HG02571 (cell line): ENCODE results near the gene ATXN7L1.
"Not testable (repeated sequence)": the region's sequence is repeated elsewhere in the genome, so short reads cannot be mapped to it uniquely, and the experiment has no call there.

ENCODE experiments used
- ATAC-seq: cut with Tn5 transposase; IDR thresholded peaks from one replicate; pipeline ENCODE4 v1.9.1; 2021; ENCODE audit warnings: mild to moderate bottlenecking, moderate library complexity; ENCODE audit not compliant: unreplicated experiment

Gene ATXN7L1

DNA sequence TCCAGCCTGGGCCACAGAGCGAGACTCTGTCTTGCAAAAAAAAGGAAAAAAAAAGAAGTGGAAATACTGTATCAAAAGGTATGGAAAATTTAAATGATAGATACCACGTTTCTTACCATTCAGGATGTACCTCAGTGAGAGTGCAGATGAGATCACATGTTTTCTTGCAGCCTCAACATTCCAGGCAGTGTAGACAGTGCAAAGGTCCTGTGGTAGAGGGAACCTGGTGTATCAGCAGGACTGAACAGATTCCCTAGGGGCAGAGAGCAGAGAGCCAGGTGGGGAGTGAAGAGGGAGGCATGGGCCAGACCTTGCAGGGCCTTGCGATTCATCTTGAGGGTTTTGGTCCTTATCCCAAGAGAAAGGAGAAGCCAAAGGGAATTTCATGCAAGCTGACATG lies 17.7 kb upstream of the ATXN7L1 start:
- ATAC-seq: no peak

DNA sequence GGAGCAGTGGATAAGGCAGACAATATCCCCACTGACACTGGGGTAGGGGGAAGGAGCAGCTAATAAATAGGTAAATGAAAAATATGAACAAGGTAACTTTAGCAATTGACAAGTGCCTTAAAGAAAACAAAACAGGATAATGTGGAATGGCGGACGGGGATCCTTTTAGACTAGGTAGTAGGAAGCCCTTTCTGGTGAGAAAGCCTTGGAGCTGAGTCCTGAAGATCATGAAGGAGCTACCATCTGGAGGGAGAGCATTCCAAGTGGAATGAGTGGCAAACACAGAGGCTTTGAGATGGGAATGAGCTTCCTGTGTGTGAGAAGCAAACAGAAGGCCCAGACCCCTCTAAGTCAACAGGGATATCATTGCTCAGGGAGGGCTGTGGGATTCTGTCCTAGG lies 16.0 kb upstream of the ATXN7L1 start:
- ATAC-seq: no peak

DNA sequence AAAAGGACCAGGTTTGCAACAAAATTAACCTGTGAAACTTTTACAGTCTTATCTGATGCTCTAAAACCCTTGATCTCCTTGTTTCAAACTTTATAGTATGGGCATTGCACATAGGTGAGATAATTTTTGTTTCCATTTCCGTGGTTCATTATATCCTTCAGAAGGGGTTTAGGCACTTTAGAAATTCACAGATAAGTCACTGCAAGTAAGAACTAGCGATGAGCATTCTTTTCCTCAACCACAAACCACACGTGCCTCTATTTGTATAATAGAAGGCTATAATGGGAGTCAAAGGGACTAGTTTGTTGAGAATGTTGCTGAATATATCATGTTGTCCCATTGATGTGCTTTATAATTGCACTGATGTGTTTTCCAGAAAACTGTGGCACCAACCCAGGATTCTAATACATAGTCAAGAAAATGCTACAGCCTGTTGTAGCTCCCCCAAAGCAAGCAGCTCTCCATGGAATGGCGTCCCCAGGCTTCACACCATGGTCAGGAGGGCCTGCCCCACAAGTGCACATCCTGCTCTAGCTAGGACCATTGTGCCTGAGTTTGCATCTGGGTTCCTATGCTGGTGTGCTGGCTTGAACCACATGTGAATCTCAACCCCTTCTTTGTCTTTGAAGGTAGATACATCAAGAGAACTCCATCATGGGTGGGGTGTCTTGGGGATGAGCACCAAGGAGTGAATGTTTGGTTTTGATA lies 14.0 kb upstream of the ATXN7L1 start:
- ATAC-seq: no peak

DNA sequence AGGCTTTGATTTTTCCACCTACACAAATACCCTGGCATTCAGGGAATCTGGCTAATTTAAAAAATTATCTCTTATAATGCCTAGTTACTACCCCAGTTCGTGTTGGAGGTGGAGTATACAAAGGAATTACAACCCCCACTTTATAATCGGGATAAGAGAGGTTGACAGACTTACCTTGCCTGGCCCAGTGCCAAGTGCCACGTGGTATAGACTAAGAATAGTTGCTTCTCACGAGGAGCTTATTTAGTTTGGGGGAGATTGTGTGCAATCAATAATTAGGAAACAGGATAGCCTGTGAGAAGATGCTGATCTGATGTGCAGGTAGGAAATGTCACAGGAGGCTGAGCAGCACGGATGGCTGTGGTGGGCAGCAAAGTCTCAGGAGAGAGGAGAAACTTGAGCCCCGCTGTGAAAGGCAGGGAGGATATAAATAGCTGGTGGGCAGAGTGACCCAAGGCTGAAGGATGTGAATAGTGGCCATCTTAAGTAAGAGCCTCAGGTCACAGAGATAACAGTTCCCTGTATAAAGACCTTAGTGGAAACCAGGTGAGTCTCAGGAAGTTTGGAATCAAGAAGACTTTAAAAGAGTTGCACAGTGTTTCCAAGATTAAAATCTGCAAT lies 11.3 kb upstream of the ATXN7L1 start:
- no peak for ATAC-seq

DNA sequence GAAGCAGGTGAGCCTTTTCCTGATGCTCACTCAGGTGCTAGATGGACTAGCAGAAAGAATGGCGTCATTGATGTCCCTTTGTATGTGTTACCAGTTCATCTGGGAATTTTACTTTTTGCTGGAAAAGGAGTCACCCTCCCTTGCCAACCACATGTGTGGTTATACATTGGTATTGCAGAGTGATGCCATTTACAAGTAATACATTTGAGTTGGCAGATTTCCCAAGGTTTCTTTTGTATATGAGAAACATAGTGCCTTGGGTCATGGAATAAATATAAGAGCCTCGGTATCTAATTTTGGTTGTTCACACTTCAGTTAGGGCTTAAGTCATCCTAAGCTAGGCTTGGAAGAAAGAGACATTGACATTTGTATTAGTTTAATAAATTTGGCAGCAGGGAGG lies 10.4 kb upstream of the ATXN7L1 start:
- no peak for ATAC-seq

DNA sequence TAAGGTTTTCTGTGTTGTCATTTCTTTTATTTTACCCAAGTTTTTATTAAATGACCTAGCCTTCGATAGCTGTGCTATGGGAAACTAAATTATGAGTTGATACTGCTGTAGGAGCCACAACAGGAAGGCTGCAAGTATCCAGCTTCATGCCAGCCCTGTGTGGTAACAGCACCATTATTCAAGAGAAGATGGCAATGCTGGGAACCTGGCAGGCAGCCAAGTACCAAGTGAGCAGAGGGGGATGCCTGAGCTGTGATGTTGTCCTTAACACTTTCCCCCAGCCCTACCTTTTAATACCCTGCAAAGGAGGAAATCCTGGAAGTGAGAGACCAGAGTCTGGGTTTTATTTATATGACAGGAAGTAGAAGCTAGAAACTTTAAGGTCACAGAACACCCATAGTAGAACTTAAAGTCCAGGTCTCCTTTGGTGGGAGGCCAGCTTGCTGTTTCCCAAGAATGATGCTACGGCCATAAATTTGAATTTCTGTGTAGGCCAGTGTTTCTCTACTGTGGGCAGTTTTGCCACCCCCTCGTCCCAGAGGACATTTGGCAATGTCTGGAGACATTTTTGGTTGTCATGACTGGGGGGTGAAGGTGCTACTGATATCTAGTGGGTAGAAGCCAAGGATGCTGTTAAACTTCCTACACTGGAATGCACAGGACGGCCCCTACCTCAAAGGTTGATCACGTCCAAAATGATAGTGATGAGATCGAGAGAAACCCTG lies 9.2 kb upstream of the ATXN7L1 start:
- no peak for ATAC-seq

DNA sequence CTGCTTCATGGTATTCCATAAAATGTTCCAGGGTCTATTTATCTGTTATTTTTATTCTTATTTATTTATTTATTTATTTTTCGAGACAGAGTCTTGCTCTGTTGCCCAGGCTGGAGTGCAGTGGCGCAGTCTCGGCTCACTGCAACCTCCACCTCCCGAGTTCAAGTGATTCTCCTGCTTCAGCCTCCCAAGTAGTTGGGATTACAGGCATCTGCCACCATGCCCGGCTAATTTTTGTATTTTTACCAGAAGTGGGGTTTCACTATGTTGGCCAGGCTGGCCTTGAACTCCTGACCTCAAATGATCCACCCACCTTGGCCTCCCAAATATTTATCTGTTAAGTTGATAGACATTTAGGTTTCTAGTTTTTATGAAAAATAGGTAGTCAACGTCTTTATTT lies 6.8 kb upstream of the ATXN7L1 start:
- not testable (repeated sequence) for ATAC-seq

DNA sequence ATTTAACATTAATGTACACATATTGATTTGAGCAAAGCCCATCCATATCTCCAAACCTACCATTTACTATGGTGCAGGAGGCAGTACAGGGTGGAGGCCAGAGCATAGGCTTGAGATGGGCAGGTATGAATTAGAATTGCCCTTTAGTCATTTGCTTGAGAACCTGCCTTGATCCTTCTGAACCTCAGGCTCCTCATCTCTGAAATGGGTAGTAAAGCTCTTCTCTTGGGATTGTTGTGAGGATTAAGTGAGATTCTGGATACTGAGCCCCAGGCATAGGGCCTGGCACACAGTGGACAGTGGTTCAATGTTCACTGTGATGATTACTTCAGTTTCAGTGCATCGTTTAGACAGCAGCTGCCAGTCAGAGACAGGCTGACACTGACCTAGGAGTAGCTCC lies 5.0 kb upstream of the ATXN7L1 start:
- no peak for ATAC-seq

DNA sequence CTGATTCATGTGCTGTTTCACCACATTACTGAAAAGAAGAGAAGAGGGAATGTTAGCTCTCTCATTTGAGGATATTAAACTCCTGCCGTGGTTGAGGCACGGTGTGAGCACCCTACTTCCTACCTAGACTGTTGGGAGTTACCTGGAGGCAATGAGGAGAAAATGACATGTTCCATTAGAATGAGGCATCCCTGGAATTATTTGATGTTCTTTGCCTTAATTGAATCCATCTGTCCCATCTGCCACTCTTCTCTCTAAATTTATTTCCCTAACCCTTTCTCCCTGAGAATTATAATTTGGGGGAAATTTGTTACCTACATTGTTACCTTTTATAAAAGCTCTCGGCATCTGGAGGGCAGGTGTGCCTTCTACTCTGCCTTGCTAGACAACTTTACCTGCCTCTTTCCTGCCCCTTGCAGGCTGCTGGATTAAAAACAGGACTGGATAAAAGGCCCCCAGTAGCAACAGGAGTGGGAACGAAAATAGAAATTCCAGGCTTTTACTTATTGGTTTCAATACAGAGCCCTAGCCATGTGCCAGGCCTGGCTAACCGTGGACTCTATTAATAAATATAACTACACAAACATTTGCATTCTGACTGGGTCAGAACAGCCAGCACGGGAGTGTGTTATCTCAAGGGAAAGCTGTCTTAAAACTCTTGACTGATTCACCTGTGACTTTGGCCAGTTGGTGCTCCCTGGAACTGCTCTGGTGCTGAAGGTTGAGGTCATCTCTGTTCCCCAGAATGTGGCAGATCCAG lies 4.4 kb upstream of the ATXN7L1 start:
- ATAC-seq: no peak

DNA sequence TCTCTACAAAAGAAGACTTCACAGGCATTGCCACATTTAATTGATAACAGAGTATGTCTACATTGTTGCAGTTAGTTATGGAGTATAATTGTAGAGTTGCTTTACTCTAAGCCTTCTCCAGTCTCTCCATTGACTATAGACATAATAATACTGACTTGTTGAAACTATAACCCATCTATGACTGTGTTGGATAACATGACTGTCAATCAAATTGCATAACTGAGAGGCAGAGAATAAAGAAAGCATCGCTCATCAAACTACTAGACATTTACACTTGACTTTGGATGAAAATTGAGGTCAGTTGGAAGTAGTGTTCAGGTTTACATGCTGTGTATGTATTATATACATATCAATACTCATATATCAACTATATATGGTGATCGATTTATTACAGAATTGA lies 3.4 kb upstream of the ATXN7L1 start:
- no peak for ATAC-seq

DNA sequence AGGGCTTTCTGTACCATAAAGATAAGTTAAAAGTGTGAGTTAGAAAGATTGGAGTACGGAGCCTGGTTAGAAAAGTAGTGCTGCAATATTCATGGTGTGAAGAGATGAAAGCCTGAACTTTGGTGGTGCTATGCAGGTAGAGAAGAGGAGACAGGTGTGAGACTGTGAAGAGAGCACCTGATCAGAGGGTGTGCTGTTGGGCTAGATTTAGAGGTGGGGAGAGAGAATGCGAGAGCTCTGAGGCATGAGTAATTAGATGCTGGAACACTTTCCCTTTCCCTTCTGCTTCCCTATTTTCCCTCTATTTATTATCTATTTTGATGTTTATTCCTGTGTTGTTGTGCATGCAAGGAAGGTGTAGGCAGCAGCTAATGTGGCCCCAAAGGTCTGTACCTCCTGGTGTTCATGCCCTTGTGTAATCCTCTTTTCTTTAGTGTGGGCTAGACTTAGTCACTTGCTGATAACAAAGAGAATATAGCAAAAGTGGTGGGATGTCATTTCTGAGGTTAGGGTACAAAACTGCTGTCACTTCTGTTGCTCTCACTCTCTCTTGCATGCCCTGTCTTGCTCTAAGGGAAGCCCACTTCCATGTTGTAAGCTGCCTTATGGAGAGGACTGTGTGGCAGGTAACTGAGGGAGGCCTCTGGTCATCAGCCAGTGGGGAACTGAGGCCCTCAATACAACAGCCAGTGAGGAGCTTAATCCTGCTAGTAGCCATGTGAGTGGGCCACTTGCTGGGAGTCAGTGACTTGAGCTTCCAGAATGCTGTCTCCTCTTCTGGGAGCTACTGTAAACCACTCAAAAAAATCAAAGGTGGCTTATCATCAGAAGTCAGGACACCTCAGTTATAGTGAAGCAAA lies 2.6 kb upstream of the ATXN7L1 start:
- no peak for ATAC-seq

DNA sequence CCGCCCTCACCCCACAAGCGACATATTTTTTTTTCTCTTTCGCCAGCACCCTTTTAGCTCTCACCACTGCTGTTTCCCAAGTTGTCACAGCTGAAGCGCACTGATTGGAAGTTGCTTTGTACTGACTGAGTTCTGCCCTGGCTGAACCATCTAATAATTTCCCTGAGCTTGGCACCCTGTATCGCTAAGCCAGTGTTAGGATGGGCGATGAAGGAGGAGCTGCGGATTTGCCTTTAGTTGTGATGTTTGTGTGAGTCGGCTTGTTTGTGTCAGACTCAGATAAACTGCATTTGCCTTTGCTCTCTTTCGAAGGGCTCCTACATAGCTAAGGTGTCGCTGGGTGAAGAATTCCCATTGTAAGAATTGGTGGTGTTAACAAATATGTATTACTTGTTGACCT lies 1.3 kb upstream of the ATXN7L1 start:
- no peak for ATAC-seq

DNA sequence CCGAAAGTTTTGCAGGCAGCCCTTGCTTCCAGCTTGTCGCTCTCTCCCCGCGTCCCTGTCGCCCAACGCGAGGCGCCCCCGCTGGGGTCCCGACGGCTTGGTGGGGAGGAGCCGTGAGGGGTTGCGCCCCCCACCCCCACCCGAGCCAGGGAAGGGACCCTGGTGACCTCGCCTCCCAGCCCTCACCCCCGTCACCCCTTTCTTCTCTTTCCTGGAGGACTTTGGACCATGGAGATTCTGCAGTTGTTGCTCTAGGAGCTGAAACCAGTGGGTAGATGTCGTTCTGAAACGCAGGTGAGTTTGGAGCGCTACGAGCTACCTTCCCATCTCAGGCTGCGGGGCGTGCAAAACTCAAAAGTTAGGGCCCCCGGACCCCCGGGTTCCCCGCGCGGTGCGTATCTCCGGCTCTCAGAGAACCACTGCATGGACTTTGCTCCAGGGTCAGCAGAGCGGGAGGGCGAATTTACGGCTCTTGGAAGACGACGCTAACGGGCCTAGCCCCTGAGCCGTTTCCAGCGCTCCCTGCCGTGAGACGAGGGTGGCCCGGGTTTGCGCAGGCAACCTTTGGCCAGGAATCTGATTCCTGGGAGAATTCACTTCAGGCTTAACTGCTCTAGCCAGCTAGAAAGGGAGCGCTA lies 684 bp upstream of the ATXN7L1 start:
- ATAC-seq: no peak

DNA sequence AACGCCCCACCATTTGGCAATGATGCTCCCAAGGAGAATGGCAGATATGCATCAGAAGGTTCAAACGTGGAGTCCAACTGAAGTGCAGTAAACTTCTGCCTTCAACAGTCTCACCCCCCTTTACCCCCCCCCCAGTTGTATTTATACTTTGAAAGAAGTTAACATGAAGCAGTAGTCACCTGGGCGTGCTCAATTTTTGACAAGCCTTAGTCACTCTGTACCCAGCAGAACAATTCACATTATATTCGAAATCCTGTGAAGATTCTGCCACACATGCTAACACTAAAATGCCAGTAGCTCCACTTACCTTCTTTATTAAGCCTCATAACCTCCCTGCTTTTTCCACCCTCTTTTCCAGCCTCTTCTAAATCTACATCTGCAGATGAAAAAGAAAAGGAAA lies 894 bp downstream of the ATXN7L1 start:
- ATAC-seq: no peak

DNA sequence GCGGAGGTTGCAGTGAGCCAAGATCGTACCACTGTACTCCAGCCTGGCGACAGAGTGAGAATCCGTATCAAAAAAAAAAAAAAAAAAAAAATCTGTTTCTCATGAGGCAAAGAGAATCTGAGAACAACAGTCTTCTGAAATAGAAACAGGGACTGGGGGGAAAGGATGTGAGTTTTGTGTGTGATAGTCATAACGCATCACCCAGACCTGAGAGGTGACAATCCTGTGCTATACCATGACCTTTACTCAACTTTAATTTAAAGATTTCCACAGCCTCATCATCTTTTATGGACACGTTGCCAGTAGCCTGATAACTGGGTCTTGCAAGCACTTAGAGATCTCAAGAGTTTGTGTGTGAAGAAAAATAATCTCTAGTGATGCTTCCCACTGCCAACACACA lies 2.3 kb downstream of the ATXN7L1 start:
- ATAC-seq: no peak

DNA sequence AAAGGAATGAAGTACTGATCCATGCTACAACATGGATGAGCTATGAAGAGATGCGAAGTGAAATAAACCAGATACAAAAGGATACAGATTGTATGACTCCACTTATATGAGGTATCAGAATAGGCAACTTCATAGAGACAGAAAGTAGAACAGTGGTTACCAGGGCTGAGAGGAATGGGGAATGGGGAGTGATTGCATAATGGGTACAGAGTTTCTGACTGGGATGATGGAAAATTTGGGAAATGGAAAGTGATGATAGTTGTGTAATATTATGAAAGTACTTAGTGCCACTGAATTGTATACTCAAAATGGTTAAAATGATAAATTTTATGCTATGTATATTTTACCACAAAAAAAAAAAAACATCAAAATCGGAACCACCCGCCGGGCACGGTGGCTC lies 3.9 kb downstream of the ATXN7L1 start:
- no peak for ATAC-seq

DNA sequence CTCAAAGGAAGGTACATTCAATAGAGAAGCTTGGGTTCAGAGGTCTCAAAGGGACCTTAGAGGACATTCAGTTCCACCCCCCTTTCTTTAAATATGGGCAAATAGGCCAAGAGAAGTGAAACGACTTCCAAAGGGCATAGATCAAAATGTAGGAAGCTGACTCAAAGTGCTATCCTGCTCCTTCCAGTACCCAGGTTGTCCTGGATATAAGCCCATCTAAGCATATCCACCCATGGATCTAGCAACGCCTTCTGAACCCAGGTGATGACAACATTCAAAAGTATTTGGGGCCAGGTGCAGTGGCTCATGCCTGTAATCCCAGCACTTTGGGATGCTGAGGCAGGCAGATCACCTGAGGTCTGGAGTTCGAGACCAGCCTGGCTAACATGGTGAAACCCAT lies 5.3 kb downstream of the ATXN7L1 start:
- ATAC-seq: no peak

DNA sequence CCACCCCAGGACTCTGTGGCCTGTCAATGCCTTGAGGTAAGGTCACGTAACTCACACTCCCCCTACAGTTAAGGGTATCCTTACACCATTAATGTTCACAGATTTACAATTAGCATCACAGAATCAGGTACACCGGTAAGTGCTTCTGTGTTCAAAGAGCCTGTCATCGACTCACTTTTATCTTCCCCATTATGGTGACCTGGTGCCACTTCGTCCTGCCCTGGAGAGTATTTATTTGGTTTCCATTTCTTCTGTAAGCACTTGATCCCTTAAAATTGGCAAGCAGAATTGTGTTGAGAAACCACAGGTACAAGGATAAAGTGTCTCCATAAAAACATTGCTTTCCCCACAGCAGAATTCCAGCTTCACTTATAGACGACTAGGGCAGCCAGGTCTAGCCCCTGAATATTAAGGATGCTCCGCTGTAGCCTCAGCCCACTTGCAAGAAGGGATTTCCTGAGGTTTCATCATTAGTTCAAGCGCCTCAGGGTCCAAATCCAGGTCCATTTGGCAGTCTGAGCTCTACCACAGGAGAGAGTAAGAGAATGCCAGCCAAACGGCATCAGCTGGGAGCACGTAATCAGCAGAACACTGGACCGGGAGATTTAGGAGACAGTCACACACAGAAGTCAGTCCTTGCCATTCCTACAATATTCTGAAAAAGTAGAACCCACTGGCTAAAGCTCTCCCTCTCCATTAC lies 10.1 kb downstream of the ATXN7L1 start:
- ATAC-seq: no peak

DNA sequence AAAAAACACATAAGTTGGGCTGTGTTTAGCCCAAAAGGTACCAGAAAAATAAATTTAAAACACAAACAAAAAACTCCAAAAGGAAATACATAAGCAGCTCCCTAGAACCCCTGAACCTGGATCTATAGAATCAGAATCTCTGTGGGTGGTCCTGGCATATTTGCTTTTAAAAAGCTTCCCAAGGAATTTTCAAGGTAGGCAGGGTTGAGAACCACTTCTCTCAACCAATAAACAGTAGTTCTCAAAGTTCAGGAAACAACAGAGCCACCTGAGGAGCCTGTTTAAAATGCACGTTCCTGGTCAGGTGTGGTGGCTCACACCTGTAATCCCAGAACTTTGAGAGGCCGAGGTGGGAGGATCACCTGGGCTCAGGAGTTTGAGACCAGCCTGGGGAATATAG lies 12.5 kb downstream of the ATXN7L1 start:
- no peak for ATAC-seq

DNA sequence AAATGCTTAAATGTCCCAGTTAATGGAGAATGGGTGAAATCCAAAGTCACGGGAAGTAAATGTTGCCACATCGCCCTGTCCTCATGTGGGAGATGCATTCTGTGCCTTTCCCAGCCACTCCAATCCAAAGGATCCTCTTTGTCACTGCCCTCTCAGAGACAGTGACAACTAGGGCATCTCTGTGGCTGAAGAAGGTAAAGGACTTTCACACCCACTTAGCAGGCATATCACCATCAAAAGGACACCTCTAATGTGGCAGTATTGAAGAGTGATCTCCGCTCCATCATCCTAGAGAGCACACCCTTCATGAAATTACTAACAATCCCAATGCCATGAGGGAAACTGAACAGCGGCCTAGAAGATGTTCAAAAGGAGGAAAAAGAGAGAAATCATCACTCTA lies 13.6 kb downstream of the ATXN7L1 start:
- ATAC-seq: no peak
